ENCODE results near the gene LIMS1. TPM values are rescaled to one million over a fixed set of nuclear protein-coding genes. Genes with fewer than 3 reads are reported as not detected.
"Not testable (repeated sequence)": the region's sequence is repeated elsewhere in the genome, so short reads cannot be mapped to it uniquely, and the experiment has no call there.

LIMS1 gene
- polyA plus RNA-seq, 3 donors: 49.3 to 55.5 (median 50.6) TPM

GRCh38 chr2:108536911-108537310 is 2.6 kb downstream of the LIMS1 start:
- DNase-seq (ENCODE audit: extremely low read depth in 1 of 11, low read depth in 9 of 11, low spot score in 4 of 11): no peak

GRCh38 chr2:108538000-108538625 is 3.8 kb downstream of the LIMS1 start:
- DNase-seq (ENCODE audit: extremely low read depth in 1 of 11, low read depth in 9 of 11, low spot score in 4 of 11): no peak

GRCh38 chr2:108541451-108541850 is 7.2 kb downstream of the LIMS1 start:
- no peak for DNase-seq (ENCODE audit: extremely low read depth in 1 of 11, low read depth in 9 of 11, low spot score in 4 of 11)

GRCh38 chr2:108542071-108542470 is 7.8 kb downstream of the LIMS1 start:
- DNase-seq (ENCODE audit: extremely low read depth in 1 of 11, low read depth in 9 of 11, low spot score in 4 of 11): no peak

- no peak for DNase-seq (ENCODE audit: extremely low read depth in 1 of 11, low read depth in 9 of 11, low spot score in 4 of 11)
Observed at GRCh38 chr2:108547606-108548005, 13.3 kb downstream of the LIMS1 start.

- no peak for DNase-seq (ENCODE audit: extremely low read depth in 1 of 11, low read depth in 9 of 11, low spot score in 4 of 11)
Observed at GRCh38 chr2:108548208-108549003, 14.1 kb downstream of the LIMS1 start.

- no peak for DNase-seq (ENCODE audit: extremely low read depth in 1 of 11, low read depth in 9 of 11, low spot score in 4 of 11)
Observed at GRCh38 chr2:108552566-108552965, 18.3 kb downstream of the LIMS1 start.

- DNase-seq (ENCODE audit: extremely low read depth in 1 of 11, low read depth in 9 of 11, low spot score in 4 of 11): no peak
Observed at GRCh38 chr2:108553209-108553919, 19.1 kb downstream of the LIMS1 start.

GRCh38 chr2:108554528-108554927 is 20.3 kb downstream of the LIMS1 start:
- no peak for DNase-seq (ENCODE audit: extremely low read depth in 1 of 11, low read depth in 9 of 11, low spot score in 4 of 11)

- no peak for DNase-seq (ENCODE audit: extremely low read depth in 1 of 11, low read depth in 9 of 11, low spot score in 4 of 11)
Observed at GRCh38 chr2:108555572-108555971, 21.3 kb downstream of the LIMS1 start.

- not testable (repeated sequence) for DNase-seq (ENCODE audit: extremely low read depth in 1 of 11, low read depth in 9 of 11, low spot score in 4 of 11)
Observed at GRCh38 chr2:108556581-108556980, 22.3 kb downstream of the LIMS1 start.

- DNase-seq (ENCODE audit: extremely low read depth in 1 of 11, low read depth in 9 of 11, low spot score in 4 of 11): no peak
Observed at GRCh38 chr2:108560241-108560811, 26.1 kb downstream of the LIMS1 start.

GRCh38 chr2:108560895-108561530 is 26.7 kb downstream of the LIMS1 start:
- DNase-seq (ENCODE audit: extremely low read depth in 1 of 11, low read depth in 9 of 11, low spot score in 4 of 11): no peak

GRCh38 chr2:108562274-108562673 is 28.0 kb downstream of the LIMS1 start:
- DNase-seq (ENCODE audit: extremely low read depth in 1 of 11, low read depth in 9 of 11, low spot score in 4 of 11): no peak

- no peak for DNase-seq (ENCODE audit: extremely low read depth in 1 of 11, low read depth in 9 of 11, low spot score in 4 of 11)
Observed at GRCh38 chr2:108564510-108564909, 30.2 kb downstream of the LIMS1 start.

GRCh38 chr2:108565778-108566375 is 31.6 kb downstream of the LIMS1 start:
- DNase-seq (ENCODE audit: extremely low read depth in 1 of 11, low read depth in 9 of 11, low spot score in 4 of 11): no peak

GRCh38 chr2:108570416-108570815 is 36.1 kb downstream of the LIMS1 start:
- no peak for DNase-seq (ENCODE audit: extremely low read depth in 1 of 11, low read depth in 9 of 11, low spot score in 4 of 11)

GRCh38 chr2:108571286-108571685 is 37.0 kb downstream of the LIMS1 start:
- no peak for DNase-seq (ENCODE audit: extremely low read depth in 1 of 11, low read depth in 9 of 11, low spot score in 4 of 11)

- DNase-seq (ENCODE audit: extremely low read depth in 1 of 11, low read depth in 9 of 11, low spot score in 4 of 11): no peak
Observed at GRCh38 chr2:108573061-108573460, 38.8 kb downstream of the LIMS1 start.
